GM18499 (cell line): ENCODE data around the gene CROCC2.

Experiments
- ATAC-seq: cut with Tn5 transposase; IDR thresholded peaks from one replicate; pipeline ENCODE4 v1.9.1; 2021; ENCODE audit warnings: moderate number of reproducible peaks; ENCODE audit not compliant: insufficient read depth, unreplicated experiment

The CROCC2 gene

DNA sequence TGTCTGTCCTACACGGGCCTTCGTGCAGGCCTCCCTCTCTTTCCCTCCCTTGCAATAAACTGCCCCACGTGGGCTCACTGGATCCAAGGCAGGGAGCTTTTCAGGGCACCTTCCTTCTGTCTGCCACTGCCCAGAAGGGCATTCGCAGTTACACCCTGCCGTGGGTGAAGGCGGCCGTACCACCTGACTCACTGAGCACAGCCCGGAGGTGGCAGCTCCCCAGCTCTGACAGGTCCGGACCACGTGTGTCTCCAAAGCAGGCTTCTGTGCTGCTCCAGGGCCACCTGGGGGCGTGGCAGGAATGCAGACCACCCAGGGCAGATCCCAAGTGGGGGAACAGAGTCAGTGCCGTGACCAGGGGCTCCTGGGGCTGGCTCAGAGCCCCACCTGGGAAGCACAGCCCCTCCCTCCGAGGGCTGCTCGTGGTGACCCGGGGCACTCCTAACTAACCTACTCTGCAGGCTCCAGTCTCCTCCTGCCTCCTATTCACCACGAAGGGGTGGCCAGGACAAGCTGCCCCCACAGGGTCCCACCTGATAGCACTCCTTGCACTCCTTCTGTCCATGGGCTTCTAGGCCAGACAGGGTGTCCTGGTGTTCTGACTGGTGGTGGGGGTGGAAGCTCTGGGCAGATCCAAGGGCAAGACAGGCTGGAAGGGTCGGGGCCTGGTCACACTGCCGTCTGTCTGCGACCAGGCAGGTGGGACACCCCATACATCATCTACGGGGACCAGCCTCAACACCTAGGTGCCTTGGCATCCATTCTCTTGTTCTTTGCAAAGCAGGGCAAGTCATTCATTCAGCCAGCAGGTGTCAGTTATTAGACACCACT, 102.0 kb downstream of the CROCC2 start:
- no peak for ATAC-seq

DNA sequence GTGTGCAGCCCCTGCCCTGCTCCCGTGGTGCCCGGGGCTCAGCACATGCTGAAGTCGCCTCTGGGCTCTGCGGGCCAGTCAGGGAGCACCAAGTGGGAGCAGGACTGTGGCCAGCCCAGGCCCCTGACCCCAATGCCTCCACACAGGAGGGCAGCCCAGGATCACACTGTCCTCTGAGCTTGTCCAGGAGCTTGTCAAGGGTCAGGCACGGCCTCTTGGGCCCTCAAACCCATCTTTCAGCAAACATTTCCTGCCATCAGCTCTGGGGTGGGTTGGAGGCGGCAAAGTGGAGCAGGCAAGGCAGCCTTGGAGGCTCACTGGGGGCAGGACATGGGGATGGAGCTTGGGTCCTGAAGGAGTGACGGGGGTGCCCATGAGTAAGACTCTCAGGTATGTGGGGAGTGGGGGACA, 102.6 kb downstream of the CROCC2 start:
- no peak for ATAC-seq

DNA sequence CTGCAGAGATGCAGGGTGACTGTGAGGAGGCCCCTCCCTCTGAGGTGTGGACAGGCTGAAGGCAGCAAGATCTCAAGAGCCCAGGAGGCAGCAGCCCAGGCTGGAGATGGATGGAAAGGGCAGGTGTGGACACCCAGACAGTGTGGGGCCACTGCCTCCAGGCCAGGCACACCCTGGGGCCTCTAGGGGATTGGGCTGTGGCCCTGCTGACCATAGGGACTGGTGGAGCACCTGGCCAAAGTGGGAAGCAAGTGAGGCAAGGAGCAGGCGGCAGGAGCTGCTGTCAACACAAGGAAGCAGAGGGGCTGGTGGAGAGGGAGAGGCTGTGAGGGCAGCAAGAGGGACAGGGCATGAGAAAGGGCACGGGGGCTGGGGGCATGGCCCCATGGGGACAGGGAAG, 103.1 kb downstream of the CROCC2 start:
- ATAC-seq: no peak

DNA sequence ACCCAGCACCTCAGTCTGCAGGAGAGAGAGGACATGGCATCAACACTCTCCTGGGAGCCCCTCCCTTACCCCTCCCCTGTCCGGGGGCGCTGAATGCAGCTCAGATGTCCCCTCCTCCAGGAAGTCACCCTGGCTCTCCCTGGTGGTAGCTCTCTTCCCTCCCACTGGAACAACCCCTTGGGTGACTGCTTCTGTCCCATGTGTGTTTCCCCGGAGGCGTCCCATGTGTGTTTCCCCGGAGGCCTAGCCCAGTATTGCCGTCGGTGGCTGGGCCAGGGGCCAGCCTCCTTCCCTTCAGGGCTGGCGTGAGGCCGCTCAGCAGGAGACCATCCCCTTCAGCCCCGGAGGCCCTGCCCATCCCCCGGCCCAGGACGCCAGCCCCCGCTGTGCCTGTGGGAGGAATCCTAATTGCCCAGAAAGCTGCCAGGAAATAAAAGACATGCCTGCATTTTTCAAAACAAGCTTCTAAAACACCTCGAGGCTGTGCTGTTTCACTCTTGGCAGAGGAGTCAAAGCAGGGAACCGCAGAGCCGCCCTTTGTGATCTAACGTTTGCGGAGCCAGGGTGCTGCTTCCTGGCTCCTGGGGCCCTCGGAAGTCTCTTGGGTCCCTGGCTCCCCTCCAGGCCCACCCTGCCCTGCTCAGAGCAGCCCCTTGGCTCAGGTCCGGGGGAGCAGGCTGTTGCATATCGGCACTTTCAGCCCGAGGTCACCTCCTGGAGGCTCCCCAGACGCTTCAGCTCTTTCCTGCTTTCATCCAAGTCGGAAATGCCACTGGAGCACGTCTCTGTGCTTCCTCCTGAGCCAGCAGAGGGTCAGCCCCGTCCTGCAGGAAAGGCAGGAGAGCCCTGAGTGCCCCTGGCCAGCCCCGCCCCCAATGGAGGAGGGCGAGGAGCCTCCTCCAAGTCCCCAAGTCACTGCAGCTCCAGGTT, 103.7 kb downstream of the CROCC2 start:
- ATAC-seq: no peak

DNA sequence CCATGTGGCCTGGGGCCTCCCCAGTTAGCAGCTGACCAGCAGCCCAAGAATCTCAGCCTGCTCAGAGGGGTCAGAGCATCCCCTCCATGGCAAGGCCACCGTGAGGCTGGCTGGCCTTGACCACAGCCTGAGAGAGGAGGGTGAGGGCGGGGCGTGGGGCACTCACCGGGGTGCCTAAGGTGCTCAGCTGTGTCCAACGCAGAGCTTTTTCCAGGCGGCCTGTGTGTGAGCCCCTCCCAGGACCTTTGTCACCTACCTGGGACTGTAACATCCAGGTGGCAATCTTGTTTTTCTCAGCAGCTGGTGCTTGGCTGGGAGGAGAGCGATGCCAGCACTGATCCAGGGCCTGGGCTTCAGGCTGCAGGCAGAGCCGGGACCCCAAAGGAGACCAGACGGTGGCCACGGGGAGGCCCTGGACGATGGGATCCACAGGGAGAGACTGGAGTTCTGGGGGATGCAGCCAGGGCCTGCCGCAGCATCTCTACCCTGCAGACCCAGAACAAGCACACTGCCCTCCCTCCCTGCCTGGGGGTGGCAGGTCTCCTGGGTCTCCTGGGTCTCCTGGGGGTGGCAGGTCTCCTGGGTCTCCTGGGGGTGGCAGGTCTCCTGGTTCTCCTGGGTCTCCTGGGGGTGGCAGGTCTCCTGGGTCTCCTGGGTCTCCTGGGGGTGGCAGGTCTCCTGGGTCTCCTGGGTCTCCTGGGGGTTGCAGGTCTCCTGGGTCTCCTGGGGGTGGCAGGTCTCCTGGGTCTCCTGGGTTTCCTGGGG, 104.6 kb downstream of the CROCC2 start:
- ATAC-seq: no peak

DNA sequence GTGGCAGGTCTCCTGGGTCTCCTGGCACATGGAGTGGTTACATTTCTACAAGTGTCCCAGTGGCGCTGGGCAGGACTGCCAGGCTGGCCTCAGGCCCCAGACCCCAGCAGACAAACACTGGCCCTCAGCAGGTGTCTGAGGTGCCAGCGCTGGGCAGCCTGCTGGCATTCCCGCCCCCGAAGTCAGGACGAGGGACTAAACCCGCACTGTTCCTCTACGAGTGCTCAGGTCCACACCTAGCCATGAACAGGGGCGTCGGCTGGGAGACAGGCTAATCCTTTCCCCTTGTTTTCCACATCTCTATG, 105.1 kb downstream of the CROCC2 start:
- ATAC-seq: no peak

DNA sequence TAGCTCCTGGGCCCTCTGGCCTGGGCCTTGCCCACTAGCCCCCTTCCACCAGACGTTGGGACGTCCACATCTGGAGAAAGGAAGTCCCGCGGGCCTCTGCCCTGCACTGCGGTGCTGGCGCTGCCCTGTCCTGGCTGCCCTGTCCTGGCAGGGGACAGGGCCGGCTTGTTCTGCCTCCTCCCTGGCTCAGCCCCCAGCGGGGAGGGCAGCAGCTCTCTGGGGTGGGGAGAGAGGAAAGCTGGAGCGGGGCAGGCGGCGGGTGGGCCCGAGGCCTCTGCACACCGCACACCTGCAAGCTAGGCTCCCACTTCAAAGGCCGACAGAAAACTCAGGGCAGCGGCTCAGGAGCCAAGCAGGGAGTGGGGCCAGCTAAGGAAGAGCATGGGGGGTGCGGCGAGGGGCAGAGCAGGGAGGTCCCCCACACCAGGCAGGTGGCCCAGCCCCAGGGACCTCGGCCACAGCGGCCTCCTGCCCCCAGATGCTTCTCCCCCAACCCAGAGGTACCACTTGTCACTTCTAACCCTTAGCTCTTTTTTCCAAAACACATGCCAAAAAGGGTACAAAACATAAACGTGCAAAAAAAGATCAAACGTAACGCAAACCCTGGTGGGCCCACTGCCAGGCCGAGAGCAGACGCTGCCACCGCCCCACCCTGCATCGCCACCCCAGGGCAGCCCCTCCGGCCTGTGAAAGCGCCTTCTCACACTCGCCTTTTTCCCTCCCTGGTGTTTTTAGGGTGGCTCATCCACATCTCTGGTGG, 105.8 kb downstream of the CROCC2 start:
- no peak for ATAC-seq

DNA sequence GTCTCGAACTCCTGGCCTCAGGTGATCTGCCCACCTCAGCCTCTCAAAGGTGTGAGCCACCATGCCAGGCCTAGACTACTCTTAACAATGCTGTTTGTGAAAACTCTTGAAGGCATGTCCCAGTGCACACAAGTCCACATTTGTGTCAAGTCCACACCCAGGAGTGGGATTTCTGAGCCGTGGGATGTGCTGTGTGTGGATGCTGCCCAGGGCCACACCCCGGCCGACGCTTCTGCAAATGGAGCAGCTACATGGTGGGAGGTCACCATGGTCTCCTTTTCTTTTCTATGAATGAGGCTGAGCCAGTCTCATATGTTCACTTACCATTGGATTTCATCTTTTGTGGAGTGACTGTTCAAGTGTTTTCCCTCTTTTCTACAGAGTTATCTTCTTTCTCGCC, 108.1 kb downstream of the CROCC2 start:
- no peak for ATAC-seq

DNA sequence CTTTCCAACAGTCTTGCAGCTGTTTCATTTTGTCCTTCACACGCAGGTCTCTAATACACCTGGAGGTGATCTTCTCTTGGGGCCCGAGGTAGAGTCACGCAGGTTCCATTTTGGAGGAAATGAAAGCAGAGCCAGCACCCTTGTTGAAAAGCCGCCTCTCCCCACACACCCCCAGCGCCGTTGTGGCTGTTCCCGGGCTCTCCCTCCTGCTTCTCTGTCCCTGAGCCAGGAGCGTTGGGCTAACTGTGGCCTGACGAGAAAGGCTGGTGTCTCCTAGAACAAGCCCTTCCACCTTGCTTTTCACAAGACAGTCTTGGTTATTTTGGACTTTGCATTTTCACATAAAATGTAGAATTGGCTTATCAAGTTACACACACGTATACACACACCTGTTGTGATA, 108.6 kb downstream of the CROCC2 start:
- no peak for ATAC-seq

DNA sequence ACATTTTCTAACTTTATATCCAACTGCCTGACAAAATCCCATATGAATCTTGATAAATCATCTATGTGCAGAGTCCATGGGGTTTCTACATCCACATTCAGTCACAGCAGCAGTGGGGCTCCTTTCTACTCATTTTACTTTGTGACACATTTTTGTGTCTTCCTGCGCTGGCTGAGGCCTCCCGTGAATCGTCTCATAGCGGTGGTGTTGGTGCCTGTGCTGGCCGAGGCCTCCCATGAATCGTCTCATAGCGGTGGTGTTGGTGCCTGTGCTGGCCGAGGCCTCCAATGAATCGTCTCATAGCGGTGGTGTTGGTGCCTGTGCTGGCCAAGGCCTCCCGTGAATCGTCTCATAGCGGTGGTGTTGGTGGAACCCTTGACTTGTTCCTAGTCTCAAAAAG, 109.3 kb downstream of the CROCC2 start:
- no peak for ATAC-seq

DNA sequence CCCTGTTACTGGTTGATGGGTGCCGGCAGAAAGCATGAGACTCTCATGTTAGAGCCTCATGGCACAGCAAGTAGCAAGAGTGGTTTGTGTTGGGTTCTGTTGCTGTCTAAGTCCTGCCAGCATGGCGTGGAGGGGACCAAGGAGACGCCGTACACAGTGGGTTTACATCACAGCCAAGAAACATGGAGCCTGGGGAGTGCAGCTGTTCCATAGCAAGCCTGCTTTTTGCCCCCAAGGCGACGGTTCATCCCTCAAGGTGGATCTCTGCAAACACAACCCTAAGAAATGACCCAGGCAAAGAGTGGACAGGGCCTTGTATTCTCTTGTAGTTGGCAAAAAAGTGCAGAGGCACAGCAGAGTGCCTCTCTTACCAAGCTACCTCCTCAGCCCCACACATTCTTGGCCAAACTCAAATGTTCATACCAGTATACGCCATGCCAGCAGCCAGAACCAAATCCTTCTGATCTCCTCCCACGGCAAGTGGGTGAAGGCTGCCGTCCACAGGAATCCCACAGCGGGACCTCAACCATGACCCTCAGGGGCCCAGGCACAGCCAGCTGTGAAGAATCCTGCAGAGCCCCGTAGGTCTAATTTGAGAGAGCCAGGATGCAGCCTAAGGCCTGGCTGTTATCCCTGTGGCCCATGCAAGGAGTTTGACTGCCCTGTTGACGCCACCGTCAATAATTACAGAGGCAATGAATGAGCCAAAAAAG, 111.2 kb downstream of the CROCC2 start:
- no peak for ATAC-seq

DNA sequence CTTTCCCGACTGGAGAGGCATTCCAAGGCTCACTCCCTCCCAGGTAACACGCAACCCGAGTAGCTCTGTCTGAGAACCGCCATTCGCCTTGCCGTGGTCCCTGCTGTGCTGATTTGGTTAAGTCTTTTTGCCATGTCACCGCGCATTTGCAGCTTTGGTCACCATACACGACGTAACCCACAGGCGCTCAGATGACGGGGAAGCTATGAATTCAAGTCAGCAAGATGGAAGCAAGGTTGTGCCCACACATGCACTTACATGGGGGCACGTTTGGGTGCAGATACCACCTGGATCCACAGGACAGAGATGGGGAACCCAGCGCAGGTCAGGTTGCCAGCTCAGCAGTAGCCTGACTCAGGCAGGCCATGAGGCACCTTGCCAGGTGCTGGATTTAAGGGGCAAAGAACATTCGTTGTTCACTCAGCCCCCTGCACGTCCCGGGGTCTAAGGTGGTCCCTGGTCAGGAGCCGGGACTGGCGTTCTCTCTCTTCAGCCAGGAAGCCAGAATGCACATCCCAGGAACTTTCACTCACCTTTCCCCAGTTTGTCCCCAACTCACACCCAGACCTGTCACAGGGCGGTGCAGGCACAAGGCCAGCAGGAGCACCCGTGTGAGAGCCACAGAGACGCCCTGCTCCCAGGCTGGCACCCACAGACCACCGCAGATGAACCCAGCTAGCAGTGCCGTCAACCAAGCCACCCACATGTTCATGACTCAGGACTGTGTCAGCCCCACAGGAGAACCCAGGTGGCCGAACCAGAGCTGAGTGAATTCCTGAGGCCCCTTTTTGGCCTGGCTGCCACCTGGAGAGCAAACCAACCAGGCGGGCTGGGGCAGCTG, 112.1 kb downstream of the CROCC2 start:
- ATAC-seq: no peak

DNA sequence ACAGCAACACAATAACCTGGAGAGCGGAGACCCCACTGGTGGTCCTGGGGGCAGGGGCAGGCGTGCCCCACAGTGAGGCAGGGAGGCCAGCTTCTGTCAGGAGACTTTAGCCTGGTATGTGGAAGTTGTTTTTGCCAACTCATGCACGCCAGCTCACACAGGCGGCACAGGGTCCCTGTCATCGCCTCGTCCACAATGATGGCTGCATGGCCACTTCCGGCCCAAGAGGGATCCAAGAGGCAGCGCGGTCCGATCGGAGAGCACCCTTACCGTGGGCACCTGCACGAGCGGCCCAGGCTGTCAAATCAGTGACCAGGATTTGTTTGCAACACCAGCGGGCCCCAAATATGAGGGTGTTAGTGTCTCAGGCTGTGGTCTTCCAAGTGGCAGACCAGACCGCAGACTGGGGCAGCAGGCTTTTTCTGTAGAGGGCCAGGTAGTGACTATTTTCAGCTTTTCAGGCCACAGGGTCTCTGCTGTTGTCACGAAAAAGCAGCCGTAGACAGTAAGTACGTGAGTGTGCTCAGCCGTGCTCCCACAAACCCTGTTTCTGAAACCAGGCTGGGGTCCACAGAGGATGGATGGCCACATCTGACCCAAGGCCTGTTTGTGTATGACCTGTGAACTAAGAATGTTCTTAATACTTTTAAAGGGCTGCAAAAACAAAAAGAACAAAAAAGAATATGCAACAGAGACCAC, 113.5 kb downstream of the CROCC2 start:
- ATAC-seq: no peak

DNA sequence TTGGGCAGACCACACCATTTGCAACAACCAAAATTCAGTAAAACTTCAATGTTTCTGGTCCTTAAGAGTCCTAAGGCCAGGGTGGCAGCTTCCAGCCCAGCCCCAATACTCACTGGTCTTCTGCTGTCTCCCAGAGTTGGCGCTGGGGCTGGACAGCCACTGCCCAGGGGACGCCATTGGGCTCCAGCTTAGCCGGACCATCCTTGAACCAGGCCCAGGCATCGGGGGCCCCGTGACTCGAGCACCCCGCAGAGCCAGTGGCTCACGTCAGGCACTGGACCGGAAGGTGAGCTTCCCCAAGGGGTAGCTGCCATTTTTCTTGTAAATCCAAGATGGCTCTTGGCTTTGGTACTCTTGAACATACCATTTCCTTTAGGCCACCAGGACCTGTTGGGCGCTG, 114.1 kb downstream of the CROCC2 start:
- ATAC-seq: no peak

DNA sequence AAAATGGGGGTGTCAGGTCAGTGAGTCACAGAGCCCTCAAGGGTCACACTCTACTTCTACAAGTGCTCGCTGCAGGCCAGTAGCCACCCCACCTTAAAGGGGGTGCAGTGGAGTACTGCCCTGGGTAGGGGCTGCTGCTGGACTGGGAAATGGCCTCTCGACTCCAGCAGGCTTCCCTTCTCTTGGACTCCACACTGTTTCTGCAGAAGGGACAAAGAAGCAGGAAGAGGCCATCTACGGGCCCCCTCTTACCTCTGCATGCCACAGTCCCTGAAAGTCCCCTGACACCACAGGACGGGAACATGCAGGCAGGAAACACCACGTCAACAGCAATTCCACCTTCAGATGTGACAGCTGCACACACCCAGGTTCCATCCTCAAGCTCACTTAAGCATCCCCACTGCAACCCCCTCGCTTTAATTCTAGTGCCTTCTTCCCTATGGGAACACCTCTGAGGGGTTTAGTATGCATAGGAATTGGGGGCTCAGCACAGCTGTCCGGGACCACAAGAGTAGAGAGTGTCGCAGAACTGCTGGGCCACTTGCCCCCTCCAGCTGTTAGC, 114.6 kb downstream of the CROCC2 start:
- no peak for ATAC-seq

DNA sequence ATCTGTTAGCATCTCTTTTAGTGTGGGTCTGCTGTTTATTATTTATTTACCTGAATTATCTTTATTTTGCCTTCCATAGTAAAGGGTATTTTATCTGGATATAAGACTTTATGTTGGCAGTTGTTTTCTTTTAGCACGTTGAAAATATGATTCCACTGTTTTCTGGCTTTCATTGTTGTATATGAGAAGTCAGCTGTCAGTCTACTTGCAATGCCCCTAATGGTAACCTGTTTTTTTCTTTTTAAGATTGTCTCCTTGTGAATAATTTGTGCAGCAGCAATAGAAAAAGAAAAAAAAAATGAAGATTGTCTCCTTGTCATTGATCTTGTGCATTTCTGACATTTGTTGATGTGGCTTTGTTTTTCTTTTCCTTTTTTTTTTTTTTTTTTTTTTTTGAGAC, 119.5 kb downstream of the CROCC2 start:
- ATAC-seq: no peak

DNA sequence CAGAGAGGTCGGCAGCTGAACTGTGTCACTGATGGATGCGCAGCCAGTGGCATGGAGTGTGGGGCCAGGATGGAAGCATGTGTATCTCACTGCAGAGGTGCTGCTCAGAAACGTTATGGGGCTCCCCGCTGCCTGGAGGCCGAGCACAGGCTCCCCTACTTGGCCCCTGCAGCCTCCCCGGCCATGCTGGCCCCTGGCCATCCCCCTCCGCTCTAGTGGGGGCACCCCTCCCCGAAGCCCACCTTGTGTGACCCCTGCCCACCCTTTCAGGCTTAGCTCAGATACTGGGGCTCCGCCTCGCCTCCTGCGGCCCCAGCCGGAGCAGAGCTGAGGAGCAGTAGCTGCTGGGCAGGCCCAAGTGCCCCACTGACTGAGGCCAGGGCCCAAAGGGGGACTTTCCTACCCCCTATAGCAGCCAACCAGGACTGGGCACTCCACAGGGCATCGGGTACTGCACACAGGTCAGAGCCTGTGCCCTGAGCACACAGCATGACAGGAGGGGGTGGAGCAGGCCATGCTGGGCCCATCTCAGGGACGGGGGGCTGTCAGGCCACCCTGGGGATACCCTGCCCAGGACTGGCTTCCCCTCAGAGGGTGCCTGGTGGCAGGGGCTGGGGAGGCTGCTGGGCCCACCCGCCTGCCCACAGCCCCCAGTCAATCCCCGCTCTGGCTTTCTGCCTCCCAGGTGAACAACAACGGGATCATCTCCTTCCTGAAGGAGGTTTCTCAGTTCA, 123.6 kb downstream of the CROCC2 start:
- ATAC-seq: no peak
